ENCODE results near the gene OAT.

Gene OAT

GRCh38 chr10:124418726-124419501 lies at the start of gene OAT:
OAT (minus strand) TSS chr10:124418923; CDS start chr10:124412171, 6,752 bp downstream.
- DNase-seq, result peak; percentile 86 to 91

- no peak for DNase-seq
Measured at GRCh38 chr10:124467165-124467564, 48.4 kb upstream of the OAT start.

GRCh38 chr10:124465777-124466488 lies 47.2 kb upstream of the OAT start:
- no peak for DNase-seq

GRCh38 chr10:124465003-124465776 lies 46.5 kb upstream of the OAT start:
- no peak for DNase-seq

- DNase-seq, result no peak
Measured at GRCh38 chr10:124464028-124464965, 45.6 kb upstream of the OAT start.

- DNase-seq, result no peak
Measured at GRCh38 chr10:124462348-124462695, 43.6 kb upstream of the OAT start.

GRCh38 chr10:124461642-124462347 lies 43.1 kb upstream of the OAT start, which contains the start of gene LHPP:
LHPP (plus strand) TSS chr10:124461823; CDS start chr10:124461863, 40 bp downstream.
- peak; percentile 74 to 76 for DNase-seq

- DNase-seq, result no peak
Measured at GRCh38 chr10:124460144-124460543, 41.4 kb upstream of the OAT start.

GRCh38 chr10:124459395-124459794 lies 40.7 kb upstream of the OAT start:
- DNase-seq, result no peak

- no peak for DNase-seq
Measured at GRCh38 chr10:124458889-124459288, 40.2 kb upstream of the OAT start.

- no peak for DNase-seq
Measured at GRCh38 chr10:124458473-124458872, 39.8 kb upstream of the OAT start.

GRCh38 chr10:124455441-124455840 lies 36.7 kb upstream of the OAT start:
- DNase-seq, result no peak

GRCh38 chr10:124453960-124454610 lies 35.4 kb upstream of the OAT start:
- DNase-seq, result no peak

- DNase-seq, result no peak
Measured at GRCh38 chr10:124451276-124451675, 32.6 kb upstream of the OAT start.

- no peak for DNase-seq
Measured at GRCh38 chr10:124450783-124451057, 32.0 kb upstream of the OAT start.

GRCh38 chr10:124450012-124450782 lies 31.5 kb upstream of the OAT start, which contains the start of gene NKX1-2:
NKX1-2 (minus strand) TSS chr10:124450035; CDS start chr10:124449943, 92 bp downstream.
- DNase-seq, result no peak

GRCh38 chr10:124449170-124450011 lies 30.7 kb upstream of the OAT start:
- no peak for DNase-seq

- no peak for DNase-seq
Measured at GRCh38 chr10:124448696-124449169, 30.0 kb upstream of the OAT start.

- no peak for DNase-seq
Measured at GRCh38 chr10:124447751-124448466, 29.2 kb upstream of the OAT start.
